ENCODE measurements around the gene CLDN9. TPM values are rescaled to one million over a fixed set of nuclear protein-coding genes. Genes with fewer than 3 reads are reported as not detected.

CLDN9 gene
- total and polyA plus RNA-seq, 9 of the 15 experiments (the other 6 are each of a cell fraction or from before 2014, with no cell fraction given), result 0.12 to 0.44 (median 0.22) TPM; not detected in 4

DNA sequence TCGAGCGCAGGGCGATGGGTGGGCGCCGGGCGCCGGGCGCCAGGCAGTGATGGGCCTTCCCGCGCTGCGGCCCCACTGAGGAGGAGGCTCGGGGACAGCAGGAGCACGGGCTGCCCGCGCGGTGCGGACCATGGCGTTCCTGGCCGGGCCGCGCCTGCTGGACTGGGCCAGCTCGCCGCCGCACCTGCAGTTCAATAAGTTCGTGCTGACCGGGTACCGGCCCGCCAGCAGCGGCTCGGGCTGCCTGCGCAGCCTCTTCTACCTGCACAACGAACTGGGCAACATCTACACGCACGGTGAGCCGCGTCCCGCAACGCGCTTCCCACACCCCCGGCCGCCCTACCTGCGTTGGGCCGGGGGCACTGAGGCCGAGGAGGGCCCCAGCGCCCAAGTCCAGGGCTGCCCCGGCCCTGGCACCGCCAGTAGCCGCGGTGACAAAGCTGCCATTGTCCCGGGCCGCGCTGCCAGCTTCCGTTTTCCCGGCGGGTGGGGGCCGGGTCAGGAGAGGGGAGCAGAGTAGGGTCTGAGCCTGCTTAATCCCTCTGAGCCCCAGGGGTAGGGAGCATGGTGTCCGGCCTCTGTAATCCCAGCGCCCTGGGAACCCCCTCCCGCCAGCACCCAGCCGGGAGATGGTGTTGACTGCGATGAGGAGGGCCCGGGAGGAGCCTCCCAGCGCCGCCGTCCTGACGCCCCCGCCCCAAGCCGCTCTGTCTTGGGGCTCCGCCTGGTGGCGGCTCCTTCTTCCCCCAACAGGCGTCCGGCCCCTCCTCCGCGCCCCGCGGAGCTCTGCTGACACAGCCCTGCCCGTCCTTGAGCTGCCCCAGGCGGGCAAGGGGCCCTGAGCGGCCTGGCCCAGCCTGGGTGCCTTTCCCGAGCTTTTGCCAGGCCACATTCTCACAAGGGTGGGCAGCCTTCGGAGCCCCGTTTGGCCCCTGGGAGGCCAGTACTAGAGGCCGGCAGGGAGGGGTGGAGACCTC is 42.9 kb upstream of the CLDN9 start (continued):
- TF ChIP-seq, protein P1, sequence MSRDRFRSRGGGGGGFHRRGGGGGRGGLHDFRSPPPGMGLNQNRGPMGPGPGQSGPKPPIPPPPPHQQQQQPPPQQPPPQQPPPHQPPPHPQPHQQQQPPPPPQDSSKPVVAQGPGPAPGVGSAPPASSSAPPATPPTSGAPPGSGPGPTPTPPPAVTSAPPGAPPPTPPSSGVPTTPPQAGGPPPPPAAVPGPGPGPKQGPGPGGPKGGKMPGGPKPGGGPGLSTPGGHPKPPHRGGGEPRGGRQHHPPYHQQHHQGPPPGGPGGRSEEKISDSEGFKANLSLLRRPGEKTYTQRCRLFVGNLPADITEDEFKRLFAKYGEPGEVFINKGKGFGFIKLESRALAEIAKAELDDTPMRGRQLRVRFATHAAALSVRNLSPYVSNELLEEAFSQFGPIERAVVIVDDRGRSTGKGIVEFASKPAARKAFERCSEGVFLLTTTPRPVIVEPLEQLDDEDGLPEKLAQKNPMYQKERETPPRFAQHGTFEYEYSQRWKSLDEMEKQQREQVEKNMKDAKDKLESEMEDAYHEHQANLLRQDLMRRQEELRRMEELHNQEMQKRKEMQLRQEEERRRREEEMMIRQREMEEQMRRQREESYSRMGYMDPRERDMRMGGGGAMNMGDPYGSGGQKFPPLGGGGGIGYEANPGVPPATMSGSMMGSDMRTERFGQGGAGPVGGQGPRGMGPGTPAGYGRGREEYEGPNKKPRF (IDR thresholded peaks at IDR 0.05; ENCODE audit: low read depth, low read length), result no peak
- no peak for TF ChIP-seq ZC3H11A (IDR thresholded peaks at IDR 0.05; ENCODE audit: low read depth, low read length)
- peak; percentile 82 for TF ChIP-seq CCNT2 (IDR thresholded peaks at IDR 0.05; ENCODE audit: borderline replicate concordance, extremely low read depth, insufficient read length, low read depth, low read length)
- TF ChIP-seq PYGO2 (tag; IDR thresholded peaks at IDR 0.05), result no peak
- TF ChIP-seq, protein P2, sequence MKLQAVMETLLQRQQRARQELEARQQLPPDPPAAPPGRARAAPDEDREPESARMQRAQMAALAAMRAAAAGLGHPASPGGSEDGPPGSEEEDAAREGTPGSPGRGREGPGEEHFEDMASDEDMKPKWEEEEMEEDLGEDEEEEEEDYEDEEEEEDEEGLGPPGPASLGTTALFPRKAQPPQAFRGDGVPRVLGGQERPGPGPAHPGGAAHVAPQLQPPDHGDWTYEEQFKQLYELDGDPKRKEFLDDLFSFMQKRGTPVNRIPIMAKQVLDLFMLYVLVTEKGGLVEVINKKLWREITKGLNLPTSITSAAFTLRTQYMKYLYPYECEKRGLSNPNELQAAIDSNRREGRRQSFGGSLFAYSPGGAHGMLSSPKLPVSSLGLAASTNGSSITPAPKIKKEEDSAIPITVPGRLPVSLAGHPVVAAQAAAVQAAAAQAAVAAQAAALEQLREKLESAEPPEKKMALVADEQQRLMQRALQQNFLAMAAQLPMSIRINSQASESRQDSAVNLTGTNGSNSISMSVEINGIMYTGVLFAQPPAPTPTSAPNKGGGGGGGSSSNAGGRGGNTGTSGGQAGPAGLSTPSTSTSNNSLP (IDR thresholded peaks at IDR 0.05; ENCODE audit: borderline replicate concordance, low read depth, low read length), result no peak
- TF ChIP-seq FOXA3 (CRISPR knock-in tag; conservative IDR thresholded peaks at IDR 0.05 in 1 of 2, IDR thresholded peaks at IDR 0.05 in 1 of 2), result no peak; a peak in 1 of 4 replicates
- TF ChIP-seq, protein P3, sequence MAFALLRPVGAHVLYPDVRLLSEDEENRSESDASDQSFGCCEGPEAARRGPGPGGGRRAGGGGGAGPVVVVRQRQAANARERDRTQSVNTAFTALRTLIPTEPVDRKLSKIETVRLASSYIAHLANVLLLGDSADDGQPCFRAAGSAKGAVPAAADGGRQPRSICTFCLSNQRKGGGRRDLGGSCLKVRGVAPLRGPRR (CRISPR knock-in tag; IDR thresholded peaks at IDR 0.05), result no peak
- TF ChIP-seq, protein P4, sequence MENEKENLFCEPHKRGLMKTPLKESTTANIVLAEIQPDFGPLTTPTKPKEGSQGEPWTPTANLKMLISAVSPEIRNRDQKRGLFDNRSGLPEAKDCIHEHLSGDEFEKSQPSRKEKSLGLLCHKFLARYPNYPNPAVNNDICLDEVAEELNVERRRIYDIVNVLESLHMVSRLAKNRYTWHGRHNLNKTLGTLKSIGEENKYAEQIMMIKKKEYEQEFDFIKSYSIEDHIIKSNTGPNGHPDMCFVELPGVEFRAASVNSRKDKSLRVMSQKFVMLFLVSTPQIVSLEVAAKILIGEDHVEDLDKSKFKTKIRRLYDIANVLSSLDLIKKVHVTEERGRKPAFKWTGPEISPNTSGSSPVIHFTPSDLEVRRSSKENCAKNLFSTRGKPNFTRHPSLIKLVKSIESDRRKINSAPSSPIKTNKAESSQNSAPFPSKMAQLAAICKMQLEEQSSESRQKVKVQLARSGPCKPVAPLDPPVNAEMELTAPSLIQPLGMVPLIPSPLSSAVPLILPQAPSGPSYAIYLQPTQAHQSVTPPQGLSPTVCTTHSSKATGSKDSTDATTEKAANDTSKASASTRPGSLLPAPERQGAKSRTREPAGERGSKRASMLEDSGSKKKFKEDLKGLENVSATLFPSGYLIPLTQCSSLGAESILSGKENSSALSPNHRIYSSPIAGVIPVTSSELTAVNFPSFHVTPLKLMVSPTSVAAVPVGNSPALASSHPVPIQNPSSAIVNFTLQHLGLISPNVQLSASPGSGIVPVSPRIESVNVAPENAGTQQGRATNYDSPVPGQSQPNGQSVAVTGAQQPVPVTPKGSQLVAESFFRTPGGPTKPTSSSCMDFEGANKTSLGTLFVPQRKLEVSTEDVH (IDR thresholded peaks at IDR 0.05; ENCODE audit: low read depth, partially characterized antibody), result peak; percentile 48
- TF ChIP-seq, protein P5, sequence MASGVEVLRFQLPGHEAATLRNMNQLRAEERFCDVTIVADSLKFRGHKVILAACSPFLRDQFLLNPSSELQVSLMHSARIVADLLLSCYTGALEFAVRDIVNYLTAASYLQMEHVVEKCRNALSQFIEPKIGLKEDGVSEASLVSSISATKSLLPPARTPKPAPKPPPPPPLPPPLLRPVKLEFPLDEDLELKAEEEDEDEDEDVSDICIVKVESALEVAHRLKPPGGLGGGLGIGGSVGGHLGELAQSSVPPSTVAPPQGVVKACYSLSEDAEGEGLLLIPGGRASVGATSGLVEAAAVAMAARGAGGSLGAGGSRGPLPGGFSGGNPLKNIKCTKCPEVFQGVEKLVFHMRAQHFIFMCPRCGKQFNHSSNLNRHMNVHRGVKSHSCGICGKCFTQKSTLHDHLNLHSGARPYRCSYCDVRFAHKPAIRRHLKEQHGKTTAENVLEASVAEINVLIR (CRISPR knock-in tag; IDR thresholded peaks at IDR 0.05), result no peak
- TF ChIP-seq ZNF431 (CRISPR knock-in tag; IDR thresholded peaks at IDR 0.05), result no peak; the same call in 1 of the 2 replicates
- TF ChIP-seq ZNF165 (CRISPR knock-in tag; IDR thresholded peaks at IDR 0.05; ENCODE audit: borderline replicate concordance), result no peak
- no peak for TF ChIP-seq ETS2 (tag; IDR thresholded peaks at IDR 0.05; ENCODE audit: borderline replicate concordance, poor library complexity, severe bottlenecking)
- no peak for TF ChIP-seq ZNF23 (CRISPR knock-in tag; IDR thresholded peaks at IDR 0.05)
- TF ChIP-seq, protein P6, sequence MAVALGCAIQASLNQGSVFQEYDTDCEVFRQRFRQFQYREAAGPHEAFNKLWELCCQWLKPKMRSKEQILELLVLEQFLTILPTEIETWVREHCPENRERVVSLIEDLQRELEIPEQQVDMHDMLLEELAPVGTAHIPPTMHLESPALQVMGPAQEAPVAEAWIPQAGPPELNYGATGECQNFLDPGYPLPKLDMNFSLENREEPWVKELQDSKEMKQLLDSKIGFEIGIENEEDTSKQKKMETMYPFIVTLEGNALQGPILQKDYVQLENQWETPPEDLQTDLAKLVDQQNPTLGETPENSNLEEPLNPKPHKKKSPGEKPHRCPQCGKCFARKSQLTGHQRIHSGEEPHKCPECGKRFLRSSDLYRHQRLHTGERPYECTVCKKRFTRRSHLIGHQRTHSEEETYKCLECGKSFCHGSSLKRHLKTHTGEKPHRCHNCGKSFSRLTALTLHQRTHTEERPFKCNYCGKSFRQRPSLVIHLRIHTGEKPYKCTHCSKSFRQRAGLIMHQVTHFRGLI (CRISPR knock-in tag; IDR thresholded peaks at IDR 0.05), result no peak
- TF ChIP-seq KAT8 (IDR thresholded peaks at IDR 0.05; ENCODE audit: low read depth), result no peak
